ENCODE results near the gene NFASC. TPM values are rescaled to one million over a fixed set of nuclear protein-coding genes. Genes with fewer than 3 reads are reported as not detected.

NFASC gene
- total RNA-seq, 4 donors from 2014 or later: 0.68 to 2.8 (median 1.7) TPM

DNA sequence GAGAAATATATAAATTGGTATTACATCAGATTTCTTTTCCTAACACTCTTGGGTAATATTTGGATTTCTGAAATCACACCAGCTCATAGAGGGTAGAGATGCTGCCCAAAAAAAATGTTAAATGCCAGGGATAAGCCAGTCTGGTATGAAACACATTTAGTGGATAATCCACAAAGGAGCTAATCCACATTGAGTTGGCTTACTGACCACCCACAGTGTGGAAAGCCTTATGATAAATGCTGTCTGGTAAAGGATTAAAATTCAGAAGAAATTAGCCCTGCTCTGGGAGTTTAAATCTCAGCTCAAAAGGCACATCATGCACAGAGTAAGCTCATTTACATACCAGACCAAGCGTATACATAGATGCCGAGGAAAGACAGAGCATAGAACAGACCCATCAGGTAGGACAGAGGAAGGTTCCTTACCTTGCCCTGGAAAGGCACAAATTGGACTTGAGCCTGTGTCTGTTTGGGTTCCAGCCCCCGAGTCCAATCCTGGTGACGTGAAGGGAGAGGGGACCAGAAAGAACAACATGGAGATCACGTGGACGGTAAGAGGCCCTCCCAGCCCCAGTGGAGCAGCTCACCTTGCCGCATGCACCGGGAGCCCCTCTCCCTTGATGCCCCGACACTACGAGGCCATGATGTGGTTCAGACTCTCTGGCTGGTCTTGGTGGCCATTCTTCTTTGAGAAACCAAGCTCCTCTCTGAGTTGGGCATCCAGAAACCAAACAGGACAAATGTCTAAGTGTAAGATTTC is 109.4 kb downstream of the NFASC start:
- TF ChIP-seq, protein P1, sequence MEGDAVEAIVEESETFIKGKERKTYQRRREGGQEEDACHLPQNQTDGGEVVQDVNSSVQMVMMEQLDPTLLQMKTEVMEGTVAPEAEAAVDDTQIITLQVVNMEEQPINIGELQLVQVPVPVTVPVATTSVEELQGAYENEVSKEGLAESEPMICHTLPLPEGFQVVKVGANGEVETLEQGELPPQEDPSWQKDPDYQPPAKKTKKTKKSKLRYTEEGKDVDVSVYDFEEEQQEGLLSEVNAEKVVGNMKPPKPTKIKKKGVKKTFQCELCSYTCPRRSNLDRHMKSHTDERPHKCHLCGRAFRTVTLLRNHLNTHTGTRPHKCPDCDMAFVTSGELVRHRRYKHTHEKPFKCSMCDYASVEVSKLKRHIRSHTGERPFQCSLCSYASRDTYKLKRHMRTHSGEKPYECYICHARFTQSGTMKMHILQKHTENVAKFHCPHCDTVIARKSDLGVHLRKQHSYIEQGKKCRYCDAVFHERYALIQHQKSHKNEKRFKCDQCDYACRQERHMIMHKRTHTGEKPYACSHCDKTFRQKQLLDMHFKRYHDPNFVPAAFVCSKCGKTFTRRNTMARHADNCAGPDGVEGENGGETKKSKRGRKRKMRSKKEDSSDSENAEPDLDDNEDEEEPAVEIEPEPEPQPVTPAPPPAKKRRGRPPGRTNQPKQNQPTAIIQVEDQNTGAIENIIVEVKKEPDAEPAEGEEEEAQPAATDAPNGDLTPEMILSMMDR (IDR thresholded peaks at IDR 0.05; ENCODE audit: low read depth): no peak

DNA sequence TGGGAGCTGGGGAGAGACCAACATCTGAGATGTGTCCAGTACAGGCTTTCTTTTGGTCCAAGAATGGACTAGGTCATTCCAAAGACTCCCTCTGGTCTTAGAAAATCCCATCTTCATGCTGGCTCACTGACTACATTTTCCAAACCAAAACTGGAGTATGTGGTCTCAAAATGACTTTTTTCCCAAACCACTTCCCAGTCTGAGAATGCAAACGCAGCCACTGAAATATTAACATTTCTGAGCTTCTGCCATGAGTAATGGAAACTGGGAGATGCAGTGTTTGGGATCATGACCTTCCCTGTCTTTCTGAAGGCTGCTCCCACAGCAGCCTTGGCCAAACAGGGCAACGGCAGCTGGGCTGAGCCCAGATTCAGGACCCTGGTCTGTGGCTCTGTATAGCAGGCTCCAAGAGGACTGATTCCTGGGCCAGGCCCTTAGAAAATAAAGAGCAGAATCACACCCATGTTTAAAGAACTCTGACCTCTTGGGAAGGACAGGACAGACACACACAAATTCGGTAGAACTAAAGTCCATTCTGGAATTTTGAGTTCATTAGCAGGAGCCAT is 110.3 kb downstream of the NFASC start:
- TF ChIP-seq, protein P1 (IDR thresholded peaks at IDR 0.05; ENCODE audit: low read depth): no peak

DNA sequence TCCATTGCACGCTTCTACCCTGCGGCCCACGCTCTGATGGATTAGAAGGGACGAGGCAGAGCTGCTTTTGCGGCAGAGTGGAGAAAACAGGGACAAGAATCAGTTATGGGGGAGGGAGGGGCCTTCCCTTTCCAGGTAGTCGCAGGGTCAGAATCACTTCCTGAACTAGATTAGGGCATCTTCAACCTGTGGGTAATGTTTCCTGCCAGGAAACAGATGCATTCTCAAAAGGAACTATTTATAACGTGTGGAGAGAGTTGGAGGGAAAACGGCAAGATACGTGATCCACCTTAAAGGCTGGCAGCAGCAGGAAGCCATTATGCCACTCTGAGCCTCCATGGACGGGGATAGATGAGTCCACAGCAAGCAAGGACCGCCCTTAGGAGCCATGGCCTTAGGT is 112.5 kb downstream of the NFASC start:
- TF ChIP-seq, protein P1 (IDR thresholded peaks at IDR 0.05; ENCODE audit: low read depth): no peak

DNA sequence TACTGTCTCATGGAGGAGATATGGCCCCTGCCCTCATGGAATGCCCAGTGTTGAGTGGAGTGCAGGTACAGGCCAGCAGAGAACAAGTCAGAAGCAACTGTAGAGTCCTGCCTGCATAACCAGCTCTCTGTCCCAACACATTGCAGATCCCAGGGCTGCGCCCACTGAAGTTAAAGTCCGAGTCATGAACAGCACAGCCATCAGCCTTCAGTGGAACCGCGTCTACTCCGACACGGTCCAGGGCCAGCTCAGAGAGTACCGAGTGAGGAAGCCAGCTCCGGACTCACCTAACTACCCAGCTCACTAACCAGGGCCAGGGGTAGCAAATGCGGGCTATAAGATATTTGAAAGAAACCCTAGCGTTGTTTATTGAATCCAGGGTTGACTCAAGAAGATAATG is 113.2 kb downstream of the NFASC start:
- TF ChIP-seq, protein P1 (IDR thresholded peaks at IDR 0.05; ENCODE audit: low read depth): no peak

DNA sequence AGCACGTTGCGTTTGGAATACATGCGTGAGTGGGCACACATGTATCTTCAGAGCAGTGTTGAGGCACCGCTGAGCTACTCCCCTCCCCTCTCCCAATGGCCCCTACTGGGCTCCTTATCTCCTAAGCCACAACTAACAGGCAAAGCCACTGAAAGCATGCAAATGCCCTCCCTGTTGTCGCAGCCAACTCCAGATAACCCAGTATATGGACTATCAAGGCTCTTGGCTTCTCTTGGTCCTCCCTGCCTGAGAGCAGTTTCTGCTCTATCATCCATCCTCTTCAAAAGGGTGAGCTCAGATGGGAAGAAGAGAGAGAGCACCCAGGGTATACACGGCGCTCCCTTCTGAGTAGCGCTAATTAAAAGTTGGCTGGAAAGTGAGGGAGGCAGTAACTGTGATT is 113.8 kb downstream of the NFASC start:
- TF ChIP-seq, protein P1 (IDR thresholded peaks at IDR 0.05; ENCODE audit: low read depth): no peak

DNA sequence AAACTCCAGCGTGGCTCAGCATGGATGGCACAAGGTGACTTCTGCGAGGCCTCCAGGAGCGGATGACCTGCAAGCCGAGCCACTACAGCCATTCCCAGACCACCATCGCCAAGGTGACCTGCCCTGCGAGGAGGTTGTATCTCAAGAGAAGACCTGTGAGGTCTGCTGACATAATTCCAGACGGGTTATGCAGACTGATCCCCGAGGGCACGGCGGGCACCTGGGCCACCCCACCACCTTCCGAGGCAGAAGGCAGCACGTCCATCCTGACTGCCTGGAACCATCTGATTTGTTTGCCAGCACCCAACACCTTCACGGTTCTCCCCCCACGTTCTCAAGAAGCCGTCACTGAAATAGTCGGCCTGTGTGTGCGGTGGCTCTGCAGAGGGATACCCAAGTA is 115.5 kb downstream of the NFASC start:
- TF ChIP-seq, protein P1 (IDR thresholded peaks at IDR 0.05; ENCODE audit: low read depth): no peak

DNA sequence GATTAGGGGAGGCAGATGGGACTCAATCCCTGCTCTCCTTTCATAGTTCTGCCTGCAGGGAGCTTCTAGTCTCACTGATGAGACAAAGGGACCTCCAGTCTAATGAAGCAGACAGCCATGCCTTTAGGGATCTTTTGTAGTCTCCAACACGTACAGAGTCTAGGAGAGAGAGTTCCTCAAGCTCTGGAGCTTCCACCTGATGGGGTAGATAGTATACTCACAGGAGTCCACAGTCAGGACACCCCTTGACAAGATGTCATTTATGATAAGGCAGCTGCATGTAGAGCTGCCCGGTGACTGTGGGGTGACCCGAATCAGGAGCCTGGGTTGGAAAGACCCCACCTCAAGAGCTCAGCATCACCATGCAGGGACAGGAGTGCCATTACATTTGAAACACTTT is 117.0 kb downstream of the NFASC start:
- TF ChIP-seq, protein P1 (IDR thresholded peaks at IDR 0.05; ENCODE audit: low read depth): no peak
